H1 (cell line): Measurements from ENCODE around the gene LCA5. TPM values are rescaled to one million over a fixed set of nuclear protein-coding genes. Genes with fewer than 3 reads are reported as not detected.

Experiments
- CTCF ChIA-PET: fragments of 300-600 bp; sonication (Branson Sonifier 250); formaldehyde crosslinking; loops from one replicate; lab custom pipeline; 2021; ENCODE audit not compliant: partially characterized antibody; lab: Charles Lee
- POLR2A ChIA-PET: fragments of 300-600 bp; sonication (Branson Sonifier 250); formaldehyde crosslinking; loops from one replicate; lab custom pipeline; 2021; ENCODE audit warnings: inconsistent platforms; ENCODE audit not compliant: partially characterized antibody; lab: Charles Lee
- DNase-seq, 2 experiments: peaks; one replicate each; pipeline versions ENCODE4 v3.0.0 to v3.0.0-alpha.2; 2010 to 2022; ENCODE audit warnings: low spot score in 2 of 2, low read depth in 1 of 2, mixed read lengths in 1 of 2
- FAIRE-seq: peaks from 2 replicates; lab custom pipeline; 2011; peaks lifted over from hg19 to GRCh38; lab: Jason Lieb, UNC
- H2AFZ ChIP-seq: 2 replicates; pipeline ENCODE4 v1.8.1; 2012; ENCODE audit warnings: low read length, inconsistent platforms
- H2AK5ac ChIP-seq: 2 replicates; pipeline ENCODE4 v1.6.1; 2013; ENCODE audit warnings: low read depth, low read length
- H2BK120ac ChIP-seq: replicated peaks from 2 replicates; pipeline ENCODE3; 2013; ENCODE audit warnings: low read depth, low read length, inconsistent platforms
- H2BK12ac ChIP-seq: 2 replicates; pipeline ENCODE4 v1.6.1; 2013; ENCODE audit warnings: low read depth, low read length
- H2BK15ac ChIP-seq: 2 replicates; pipeline ENCODE4 v1.6.1; 2013; ENCODE audit warnings: low read length
- H2BK20ac ChIP-seq: 2 replicates; pipeline ENCODE4 v1.6.1; 2013; ENCODE audit warnings: low read length
- H2BK5ac ChIP-seq: 2 replicates; pipeline ENCODE4 v1.6.1; 2013; ENCODE audit warnings: low read depth, low read length
- H3K14ac ChIP-seq: 2 replicates; pipeline ENCODE4 v1.6.1; 2013; ENCODE audit warnings: inconsistent platforms; ENCODE audit not compliant: insufficient read length
- H3K18ac ChIP-seq: 2 replicates; pipeline ENCODE4 v1.6.1; 2013; ENCODE audit warnings: low read length; ENCODE audit errors: extremely low read depth
- H3K23ac ChIP-seq: 2 replicates; pipeline ENCODE4 v1.6.1; 2013; ENCODE audit warnings: inconsistent platforms; ENCODE audit not compliant: insufficient read length
- H3K23me2 ChIP-seq: 2 replicates; pipeline ENCODE4 v1.6.1; 2013; ENCODE audit warnings: low read depth, low read length
- H3K27ac ChIP-seq: 2 replicates; pipeline ENCODE4 v1.6.1; 2011; ENCODE audit warnings: low read depth, low read length, inconsistent platforms
- H3K27me3 ChIP-seq, 4 experiments: replicated peaks in 1 of 4; 1 replicate in 1 of 4; 2 replicates in 3 of 4; pipeline versions ENCODE4 v1.6.1 to v1.8.1; 2011 to 2013; ENCODE audit warnings: low read length in 3 of 4, mild to moderate bottlenecking in 3 of 4, inconsistent platforms in 2 of 4, mixed read lengths in 2 of 4, moderate library complexity in 1 of 4; ENCODE audit not compliant: control insufficient read depth in 3 of 4, insufficient read depth in 3 of 4; ENCODE audit errors: extremely low read depth in 1 of 4
- H3K36me3 ChIP-seq, 4 experiments: 2 replicates each; pipeline versions ENCODE4 v1.6.1 to v1.8.1; 2011 to 2013; ENCODE audit warnings: mild to moderate bottlenecking in 4 of 4, low read length in 3 of 4, moderate library complexity in 2 of 4, control low read depth in 1 of 4, inconsistent platforms in 1 of 4; ENCODE audit not compliant: insufficient read depth in 4 of 4, control insufficient read depth in 2 of 4
- H3K4ac ChIP-seq: replicated peaks from 2 replicates; pipeline ENCODE3; 2013; ENCODE audit warnings: low read length, low read depth, mixed read lengths, inconsistent platforms; ENCODE audit not compliant: insufficient read length
- H3K4me1 ChIP-seq, 4 experiments: replicated peaks in 1 of 4; 1 replicate in 1 of 4; 2 replicates in 3 of 4; pipeline versions ENCODE4 v1.6.1 to v1.8.1; 2011 to 2013; ENCODE audit warnings: low read length in 3 of 4, inconsistent platforms in 2 of 4, mixed read lengths in 1 of 4; ENCODE audit not compliant: insufficient read depth in 4 of 4, control insufficient read depth in 3 of 4
- H3K4me2 ChIP-seq, 2 experiments: 2 replicates each; pipeline versions ENCODE4 v1.6.1 to v1.8.1; 2011 to 2013; ENCODE audit warnings: low read depth in 2 of 2, low read length in 2 of 2, control low read depth in 1 of 2, inconsistent platforms in 1 of 2, mild to moderate bottlenecking in 1 of 2; ENCODE audit not compliant: insufficient read depth in 1 of 2
- H3K4me3 ChIP-seq, 4 experiments: fragments of 200-600, 300-600 bp in 1 of 4; sonication (generic), shearing (Covaris generic), sonication (Bioruptor Twin) in 1 of 4; 2 replicates each; pipeline versions ENCODE4 v1.5.1 to v1.8.1; 2011 to 2016; ENCODE audit warnings: low read length in 4 of 4, low read depth in 3 of 4, control low read depth in 2 of 4, inconsistent platforms in 2 of 4, mild to moderate bottlenecking in 2 of 4, mixed read lengths in 1 of 4, moderate library complexity in 1 of 4; ENCODE audit not compliant: insufficient read depth in 2 of 4; ENCODE audit errors: extremely low read depth in 1 of 4
- H3K56ac ChIP-seq: replicated peaks from 2 replicates; pipeline ENCODE3; 2013; ENCODE audit warnings: low read depth, mild to moderate bottlenecking, mixed read lengths, low read length, inconsistent platforms; ENCODE audit not compliant: insufficient read length
- H3K79me1 ChIP-seq: 2 replicates; pipeline ENCODE4 v1.6.1; 2013; ENCODE audit warnings: low read depth, low read length, control low read depth
- H3K79me2 ChIP-seq, 2 experiments: 2 replicates each; pipeline versions ENCODE4 v1.6.1 to v1.8.1; 2012 to 2013; ENCODE audit warnings: low read length in 2 of 2, mild to moderate bottlenecking in 2 of 2, inconsistent platforms in 1 of 2; ENCODE audit not compliant: insufficient read depth in 2 of 2, control insufficient read depth in 1 of 2
- H3K9ac ChIP-seq, 4 experiments: replicated peaks in 1 of 4; 1 replicate in 1 of 4; 2 replicates in 3 of 4; pipeline versions ENCODE4 v1.6.1 to v1.8.1; 2011 to 2013; ENCODE audit warnings: low read depth in 3 of 4, low read length in 3 of 4, control low read depth in 2 of 4, mild to moderate bottlenecking in 2 of 4, moderate library complexity in 2 of 4, inconsistent platforms in 1 of 4; ENCODE audit errors: extremely low read depth in 1 of 4
- H3K9me3 ChIP-seq, 2 experiments: 2 replicates each; pipeline versions ENCODE4 v1.6.1 to v1.8.1; 2012 to 2013; ENCODE audit warnings: mild to moderate bottlenecking in 2 of 2, moderate library complexity in 2 of 2, control low read depth in 1 of 2, inconsistent platforms in 1 of 2, low read depth in 1 of 2, low read length in 1 of 2, mixed read lengths in 1 of 2; ENCODE audit not compliant: insufficient read depth in 2 of 2
- H4K20me1 ChIP-seq, 2 experiments: replicated peaks in 1 of 2; 2 replicates each; pipeline versions ENCODE3 to v1.8.1; 2011 to 2013; ENCODE audit warnings: inconsistent platforms in 2 of 2, low read length in 2 of 2, mild to moderate bottlenecking in 1 of 2; ENCODE audit not compliant: insufficient read depth in 2 of 2, control insufficient read depth in 1 of 2
- H4K5ac ChIP-seq: 2 replicates; pipeline ENCODE4 v1.6.1; 2013; ENCODE audit warnings: low read length, low read depth, mixed read lengths, inconsistent platforms; ENCODE audit not compliant: insufficient read length
- H4K8ac ChIP-seq: 2 replicates; pipeline ENCODE4 v1.8.0; 2013; ENCODE audit warnings: mild to moderate bottlenecking, moderate library complexity, low read length, inconsistent platforms; ENCODE audit not compliant: insufficient read depth; ENCODE audit errors: extremely low read depth
- H4K91ac ChIP-seq: replicated peaks from 2 replicates; pipeline ENCODE3; 2013; ENCODE audit warnings: low read length, mixed read lengths, inconsistent platforms; ENCODE audit not compliant: insufficient read length
- BACH1 ChIP-seq: IDR thresholded peaks from 2 replicates; pipeline ENCODE4 v1.6.1; 2012; ENCODE audit warnings: low read length, improper control_type of control experiment
- CHD2 ChIP-seq: IDR thresholded peaks from 2 replicates; pipeline ENCODE4 v1.6.1; 2012; ENCODE audit warnings: low read length, improper control_type of control experiment
- GABPA ChIP-seq: IDR thresholded peaks from 2 replicates; pipeline ENCODE4 v1.6.1; 2011; ENCODE audit warnings: mild to moderate bottlenecking, low read length, moderate library complexity, borderline replicate concordance; ENCODE audit not compliant: insufficient read depth
- JUN ChIP-seq: IDR thresholded peaks from 2 replicates; pipeline ENCODE4 v1.6.1; 2011; ENCODE audit warnings: low read depth, mild to moderate bottlenecking, improper control_type of control experiment, low read length
- KDM1A ChIP-seq: fragments of 200-600, 300-600 bp; sonication (generic); IDR thresholded peaks from 2 replicates; pipeline ENCODE4 v1.7.1; 2016; ENCODE audit warnings: mild to moderate bottlenecking, low read length, borderline replicate concordance
- KDM4A ChIP-seq: IDR thresholded peaks from one replicate; pipeline ENCODE4 v1.7.1; 2012; ENCODE audit warnings: low read depth, mild to moderate bottlenecking, moderate library complexity, low read length, inconsistent platforms; ENCODE audit not compliant: severe bottlenecking
- KDM5A ChIP-seq: fragments of 200-600 bp; IDR thresholded peaks from 2 replicates; pipeline ENCODE4 v1.7.1; 2012; ENCODE audit warnings: mild to moderate bottlenecking, low read length, inconsistent platforms, mixed read lengths
- MAFK ChIP-seq: IDR thresholded peaks from 2 replicates; pipeline ENCODE4 v1.6.1; 2012; ENCODE audit warnings: low read depth, mild to moderate bottlenecking, improper control_type of control experiment, low read length
- MAX ChIP-seq: IDR thresholded peaks from 2 replicates; pipeline ENCODE4 v1.6.1; 2012; ENCODE audit warnings: inconsistent platforms
- PHF8 ChIP-seq: fragments of 200-600 bp; sonication (generic); conservative IDR thresholded peaks from 2 replicates; pipeline ENCODE4 v1.7.1; 2012; ENCODE audit warnings: low read depth, mild to moderate bottlenecking, inconsistent platforms, low read length, moderate library complexity
- RBBP5 ChIP-seq: IDR thresholded peaks from 2 replicates; pipeline ENCODE4 v1.7.1; 2012; ENCODE audit warnings: low read depth, mild to moderate bottlenecking, inconsistent platforms, low read length, moderate library complexity, borderline replicate concordance
- SIN3A ChIP-seq, 2 experiments: IDR thresholded peaks in 1 of 2; conservative IDR thresholded peaks in 1 of 2; 2 replicates each; pipeline ENCODE4 v1.6.1; 2011 to 2012; ENCODE audit warnings: low read length in 2 of 2, improper control_type of control experiment in 1 of 2, low read depth in 1 of 2, mild to moderate bottlenecking in 1 of 2
- SUZ12 ChIP-seq: fragments of 200-600 bp; sonication (generic); IDR thresholded peaks from 2 replicates; pipeline ENCODE4 v1.6.1; 2012; ENCODE audit warnings: mild to moderate bottlenecking, inconsistent platforms, low read length, moderate library complexity, mixed read lengths
- TBP ChIP-seq: IDR thresholded peaks from 2 replicates; pipeline ENCODE4 v1.6.1; 2011; ENCODE audit warnings: low read depth, low read length, improper control_type of control experiment
- YY1 ChIP-seq: IDR thresholded peaks from 2 replicates; pipeline ENCODE4 v1.6.1; 2011; ENCODE audit warnings: low read depth, mild to moderate bottlenecking, low read length
- WGBS, 2 experiments: shearing (Covaris generic) in 1 of 2; methylation state at CpG; one replicate each; pipeline versions ENCODE4 v1.1.6 to v1.1.7; 2013 to 2015; ENCODE audit warnings: low lambda C conversion rate in 2 of 2, mixed read lengths in 2 of 2, inconsistent platforms in 1 of 2, low coverage in 1 of 2, missing lambda C conversion rate in 1 of 2; ENCODE audit not compliant: insufficient replicate concordance in 2 of 2, insufficient coverage in 1 of 2, insufficient read length in 1 of 2; ENCODE audit errors: extremely low coverage in 1 of 2, missing lambda C conversion rate in 1 of 2; 5-methylcytosine and 5-hydroxymethylcytosine counted together
- polyA plus RNA-seq, 7 experiments: library from polyadenylated mRNA; depleted of rRNA in 3 of 7; stranded (reverse) in 5 of 7; unstranded in 2 of 7; fragments of >200 nt in 5 of 7; fragments of 200-250 nt in 2 of 7; gene quantifications; 1 replicate in 5 of 7; 2 replicates in 1 of 7; 4 replicates in 1 of 7; pipeline versions ENCODE4 v1.2.1 to v1.2.3, GENCODE V29; 2011 to 2013; ENCODE audit warnings: missing spikeins in 2 of 7, mixed read lengths in 2 of 7
- total RNA-seq: library from RNA; stranded (reverse); fragmentation: NEBNext Ultra II Directional; extraction: Animal tissue kit (Norgen Biotek cat#: 25700); gene quantifications from 2 replicates; pipeline ENCODE4 v1.2.1, GENCODE V29; 2021

The LCA5 gene
- total and polyA plus RNA-seq, 2 of the 8 experiments (the other 6 are each of a cell fraction or from before 2014, with no cell fraction given): 0.44 to 3.6 TPM

DNA sequence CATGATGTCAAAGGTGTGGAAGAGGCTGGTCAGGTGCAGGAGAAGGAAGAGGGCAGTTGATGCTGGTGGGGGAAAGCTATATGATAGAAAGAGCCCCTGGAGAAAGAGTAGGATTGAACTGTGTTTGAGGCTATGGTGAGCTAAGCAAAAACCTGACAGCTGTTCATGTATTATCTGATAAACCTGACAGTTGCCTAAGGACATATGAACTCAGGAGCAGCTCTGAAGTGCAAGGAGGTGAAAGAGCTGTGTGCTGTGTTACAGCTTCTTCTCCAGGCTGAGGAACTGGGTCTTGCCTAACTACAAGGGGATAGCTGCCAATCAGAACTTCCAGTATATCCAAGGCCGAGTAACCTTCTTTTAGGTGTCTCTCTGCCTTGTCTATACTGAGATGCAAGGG is 81.8 kb downstream of the LCA5 start:
- Histone ChIP-seq H3K4me3 (no peak overlapping the region), H3K56ac (no peak overlapping the region), H2AK5ac (no peak overlapping the region), H2BK20ac (no peak overlapping the region), H3K4me1 (no peaks in the 10 kb centered on the region), H2BK5ac (no peak overlapping the region), H4K20me1 (no peaks in the 10 kb centered on the region), H3K9me3 (no peaks in the 10 kb centered on the region), H3K27me3 (no peaks in the 10 kb centered on the region), H2BK15ac (no peak overlapping the region), H3K23me2 (no peaks in the 10 kb centered on the region), H3K18ac (no peak overlapping the region), H3K14ac (no peak overlapping the region), H2BK120ac (no peak overlapping the region), H2BK12ac (no peak overlapping the region), H4K8ac (no peak overlapping the region), H3K9ac (no peak overlapping the region), H2AFZ (no peak overlapping the region), H3K4ac (no peak overlapping the region), H3K23ac (no peak overlapping the region), H3K36me3 (no peaks in the 10 kb centered on the region), H3K79me2 (no peaks in the 10 kb centered on the region), H3K79me1 (no peaks in the 10 kb centered on the region), H4K91ac (no peak overlapping the region), H3K4me2 (no peak overlapping the region), H4K5ac (no peak overlapping the region), H3K27ac (no peak overlapping the region)
- FAIRE-seq (no peak), DNase-seq (no peak)
- CTCF ChIA-PET: interaction anchor here (0.7 to 0.9 kb wide), 2 partner anchors 20 to 24 kb away, joined by 3 read pairs; no protein-coding TSS in a partner anchor
- WGBS, 2 experiments: 75% methylated on average over 1 of the region's 1 CpG; no CpG with 5 or more reads in 1 of the 2 experiments
- POLR2A ChIA-PET: no interaction called here
- TF ChIP-seq YY1 (no peak), KDM1A (no peak), JUN (no peak), SUZ12 (no peak), PHF8 (no peak), MAFK (no peak), MAX (no peak), SIN3A (conservative IDR thresholded peaks at IDR 0.05 in 1 of 2, IDR thresholded peaks at IDR 0.05 in 1 of 2; ENCODE audit: low read depth in 1 of 2, low read length in 2 of 2) (no peak), RBBP5 (no peak), TBP (no peak), KDM4A (no peak), BACH1 (no peak), KDM5A (no peak), GABPA (no peak), CHD2 (no peak)
